IMR-90 (cell line): ENCODE results near the gene VGF. TPM values are rescaled to one million over a fixed set of nuclear protein-coding genes. Genes with fewer than 3 reads are reported as not detected.
A peak's percentile ranks its signal among the peaks of the same experiment; 100 is the strongest.

Experiments used
- ATAC-seq: fragments of 200-7000 bp; cut with Tn5 transposase; 2 replicates; pipeline ENCODE4 v1.9.1; 2020; ENCODE audit warnings: low read depth, mild to moderate bottlenecking, moderate library complexity
- BruUV-seq: library from RNA; stranded (reverse); fragments of 400-500 nt; replicated peaks from 2 replicates; lab custom pipeline; 2021; lab: Mats Ljungman, UMichigan
- CTCF ChIA-PET: fragments of 300-600 bp; formaldehyde crosslinking; extraction: SDS; loops from one replicate; lab custom pipeline; 2021; ENCODE audit warnings: antibody characterized with exemption; lab: Yijun Ruan, JAX
- POLR2A ChIA-PET: fragments of 300-600 bp; sonication (Branson Sonifier 250); formaldehyde crosslinking; loops from one replicate; lab custom pipeline; 2022; ENCODE audit warnings: antibody characterized with exemption; ENCODE audit not compliant: unreplicated experiment; lab: Charles Lee
- DNase-seq: peaks from one replicate; pipeline ENCODE4 v3.0.0; 2013
- H2AFZ ChIP-seq: replicated peaks from 2 replicates; pipeline ENCODE3; 2013; ENCODE audit warnings: low read length, mild to moderate bottlenecking; ENCODE audit not compliant: poor library complexity
- H2AK5ac ChIP-seq: 2 replicates; pipeline ENCODE4 v1.6.1; 2013; ENCODE audit warnings: low read depth, low read length, inconsistent platforms
- H2AK9ac ChIP-seq: replicated peaks from 2 replicates; pipeline ENCODE3; 2013; ENCODE audit warnings: mild to moderate bottlenecking, low read depth, low read length, moderate library complexity; ENCODE audit not compliant: poor library complexity
- H2BK120ac ChIP-seq: 2 replicates; pipeline ENCODE4 v1.6.1; 2013; ENCODE audit warnings: low read depth, low read length, inconsistent platforms
- H2BK15ac ChIP-seq: 3 replicates; pipeline ENCODE4 v1.6.1; 2013; ENCODE audit warnings: low read depth, low read length, inconsistent platforms
- H2BK20ac ChIP-seq: 2 replicates; pipeline ENCODE4 v1.6.1; 2013; ENCODE audit warnings: low read depth, mild to moderate bottlenecking, inconsistent platforms, low read length, moderate library complexity
- H2BK5ac ChIP-seq: 2 replicates; pipeline ENCODE4 v1.6.1; 2013; ENCODE audit warnings: mild to moderate bottlenecking, low read depth, low read length, inconsistent platforms; ENCODE audit not compliant: poor library complexity, severe bottlenecking
- H3K14ac ChIP-seq: replicated peaks from 2 replicates; pipeline ENCODE4 v1.6.1; 2013; ENCODE audit warnings: low read depth, low read length, inconsistent platforms
- H3K18ac ChIP-seq: 2 replicates; pipeline ENCODE4 v1.6.1; 2013; ENCODE audit warnings: low read depth, low read length, control low read depth
- H3K23ac ChIP-seq: 2 replicates; pipeline ENCODE4 v1.6.1; 2013; ENCODE audit warnings: low read depth, low read length, inconsistent platforms
- H3K27ac ChIP-seq: 2 replicates; pipeline ENCODE4 v1.5.1; 2013; ENCODE audit warnings: mild to moderate bottlenecking, control low read depth, low read length; ENCODE audit not compliant: insufficient read depth
- H3K27me3 ChIP-seq: 2 replicates; pipeline ENCODE4 v1.6.1; 2013; ENCODE audit warnings: low read length; ENCODE audit not compliant: control insufficient read depth, insufficient read depth
- H3K36me3 ChIP-seq: 2 replicates; pipeline ENCODE4 v1.6.1; 2013; ENCODE audit warnings: low read length, mixed read lengths; ENCODE audit not compliant: control insufficient read depth, insufficient read depth
- H3K4ac ChIP-seq: 2 replicates; pipeline ENCODE4 v1.6.1; 2013; ENCODE audit warnings: low read depth, low read length, inconsistent platforms
- H3K4me1 ChIP-seq: 2 replicates; pipeline ENCODE4 v1.6.1; 2013; ENCODE audit warnings: low read length, mixed read lengths; ENCODE audit not compliant: control insufficient read depth, insufficient read depth
- H3K4me2 ChIP-seq: 2 replicates; pipeline ENCODE4 v1.6.1; 2013; ENCODE audit warnings: low read depth, mild to moderate bottlenecking, control low read depth, low read length, moderate library complexity
- H3K4me3 ChIP-seq: 2 replicates; pipeline ENCODE4 v1.5.1; 2013; ENCODE audit warnings: low read depth, mild to moderate bottlenecking, control low read depth, low read length, moderate library complexity; ENCODE audit not compliant: insufficient read depth
- H3K56ac ChIP-seq: 2 replicates; pipeline ENCODE4 v1.6.1; 2013; ENCODE audit warnings: low read length, inconsistent platforms; ENCODE audit not compliant: insufficient read depth; ENCODE audit errors: extremely low read depth
- H3K79me1 ChIP-seq, 2 experiments: 2 replicates each; pipeline ENCODE4 v1.6.1; 2013; ENCODE audit warnings: low read length in 2 of 2, inconsistent platforms in 1 of 2, low read depth in 1 of 2
- H3K9ac ChIP-seq: 2 replicates; pipeline ENCODE4 v1.6.1; 2013; ENCODE audit warnings: low read depth, low read length, control low read depth
- H3K9me1 ChIP-seq: 2 replicates; pipeline ENCODE4 v1.6.1; 2013; ENCODE audit warnings: low read length, inconsistent platforms; ENCODE audit not compliant: insufficient read depth
- H3K9me3 ChIP-seq: 2 replicates; pipeline ENCODE4 v1.6.1; 2013; ENCODE audit warnings: low read length; ENCODE audit not compliant: control insufficient read depth, insufficient read depth
- H4K20me1 ChIP-seq: 2 replicates; pipeline ENCODE4 v1.6.1; 2013; ENCODE audit warnings: low read length, inconsistent platforms; ENCODE audit not compliant: insufficient read depth
- H4K5ac ChIP-seq: 2 replicates; pipeline ENCODE4 v1.6.1; 2013; ENCODE audit warnings: mild to moderate bottlenecking, low read depth, low read length, control low read depth
- H4K8ac ChIP-seq, 2 experiments: 2 replicates each; pipeline ENCODE4 v1.6.1; 2013; ENCODE audit warnings: low read depth in 2 of 2, low read length in 2 of 2, control low read depth in 1 of 2, inconsistent platforms in 1 of 2
- H4K91ac ChIP-seq: 2 replicates; pipeline ENCODE4 v1.6.1; 2013; ENCODE audit warnings: low read depth, low read length, inconsistent platforms; ENCODE audit not compliant: insufficient read depth
- CEBPB ChIP-seq: IDR thresholded peaks from 2 replicates; pipeline ENCODE4 v1.6.1; 2012; ENCODE audit warnings: low read depth, low read length, improper control_type of control experiment
- CHD1 ChIP-seq: IDR thresholded peaks from 2 replicates; pipeline ENCODE4 v1.6.1; 2012; ENCODE audit warnings: low read depth, low read length, improper control_type of control experiment
- ELK1 ChIP-seq: fragments of 150-350 bp; IDR thresholded peaks from 2 replicates; pipeline ENCODE4 v1.6.1; 2016; ENCODE audit warnings: low read depth, mild to moderate bottlenecking, low read length, moderate library complexity, borderline replicate concordance
- MAZ ChIP-seq: IDR thresholded peaks from 2 replicates; pipeline ENCODE4 v1.6.1; 2012; ENCODE audit warnings: low read depth, mild to moderate bottlenecking, low read length, improper control_type of control experiment, moderate library complexity, borderline replicate concordance
- MXI1 ChIP-seq: IDR thresholded peaks from 2 replicates; pipeline ENCODE4 v1.6.1; 2012; ENCODE audit warnings: low read depth, mild to moderate bottlenecking, low read length, moderate library complexity, borderline replicate concordance
- NFE2L2 ChIP-seq: fragments of 150-350 bp; IDR thresholded peaks from 2 replicates; pipeline ENCODE4 v1.6.1; 2016; ENCODE audit warnings: low read depth, mild to moderate bottlenecking, low read length
- WGBS, 2 experiments: methylation state at CpG; one replicate each; pipeline versions ENCODE4 v1.1.5 to v1.1.7; 2013; ENCODE audit warnings: missing lambda C conversion rate in 2 of 2; ENCODE audit not compliant: insufficient read length in 1 of 2; ENCODE audit errors: extremely low coverage in 2 of 2; 5-methylcytosine and 5-hydroxymethylcytosine counted together
- dilution Hi-C: fragments of 300-500 bp; cut with HindIII; formaldehyde crosslinking; loops from one replicate; pipeline ENCODE4 v1.14.3; 2018; ENCODE audit warnings: low sequenced_read_pairs; ENCODE audit not compliant: unreplicated experiment
- in situ Hi-C: fragments of 300-500 bp; cut with MboI; formaldehyde crosslinking; loops from 3 replicates; pipeline ENCODE4 v1.14.3; 2019; ENCODE audit warnings: low sequenced_read_pairs, inconsistent platforms, mixed read lengths
- intact Hi-C: fragments of 100-400 bp; cut with micrococcal nuclease; formaldehyde crosslinking; loops from 2 replicates; pipeline ENCODE4 v1.10.0; 2022
- polyA plus RNA-seq, 3 experiments: library from polyadenylated mRNA; depleted of rRNA; stranded (reverse); fragments of >200 nt; gene quantifications; 2 replicates each; pipeline ENCODE4 v1.2.3, GENCODE V29; 2012; ENCODE audit warnings: low replicate concordance in 1 of 3
- total RNA-seq: library from RNA; depleted of rRNA; stranded (reverse); fragments of >200 nt; gene quantifications from 2 replicates; pipeline ENCODE4 v1.2.3, GENCODE V29; 2012

Gene VGF
- total and polyA plus RNA-seq, 2 of the 4 experiments (the other 2 are of a cell fraction), result 0.18 to 0.50 TPM

GRCh38 chr7:101172854-101173751 lies 7.7 kb upstream of the VGF start:
- peak; percentile 63 for ATAC-seq
- WGBS, 2 experiments, result 6% methylated on average over 3 of the region's 53 CpGs; no CpG with 5 or more reads in 1 of the 2 experiments

More at GRCh38 chr7:101172854-101173751, 7.7 kb upstream of the VGF start:
- Histone ChIP-seq H2BK120ac (no peak overlapping the region), H2BK15ac (no peak overlapping the region), H2AK9ac (peak overlapping the region; percentile 55), H4K8ac (no peak overlapping the region), H2AK5ac (no peak overlapping the region; the same call in 1 of the 2 replicates), H3K18ac (no peak overlapping the region), H3K4me2 (peak overlapping the region; percentile 35), H3K14ac (no peak overlapping the region), H3K79me1 (peaks cover 0 to 3% of the 10 kb centered on the region in 2 experiments; a peak in 1 of 4 replicates), H3K9ac (no peak overlapping the region), H4K5ac (no peak overlapping the region), H3K56ac (no peak overlapping the region), H3K36me3 (no peaks in the 10 kb centered on the region), H3K27ac (no peak overlapping the region), H3K4me3 (no peak overlapping the region), H4K20me1 (no peaks in the 10 kb centered on the region; the same call in 1 of the 2 replicates), H2AFZ (peak overlapping the region; percentile 84), H2BK20ac (no peak overlapping the region), H4K91ac (no peak overlapping the region), H3K4me1 (peaks cover 12% of the 10 kb centered on the region), H3K9me3 (peaks cover 4% of the 10 kb centered on the region; the same call in 1 of the 2 replicates), H2BK5ac (no peak overlapping the region), H3K9me1 (peaks cover 8% of the 10 kb centered on the region), H3K27me3 (peaks cover 83% of the 10 kb centered on the region), H3K4ac (no peak overlapping the region), H3K23ac (peak overlapping the region; percentile 64; the same call in 1 of the 2 replicates)
- TF ChIP-seq MAZ (peak; percentile 41; the same call in 1 of the 2 replicates), MXI1 (no peak), ELK1 (no peak), CHD1 (no peak), CEBPB (no peak), NFE2L2 (no peak)
- intact Hi-C loops, result no loop called here
- POLR2A ChIA-PET, result interaction anchor here (0.9 kb wide), 1 partner anchor 8 kb away, joined by 3 read pairs; the partner anchor contains the start of gene VGF
- CTCF ChIA-PET, result interaction anchor here (0.6 kb wide), 1 partner anchor 119 kb away, joined by 3 read pairs; no protein-coding TSS in a partner anchor
- in situ Hi-C loops, result no loop called here
- no TSS peak for BruUV-seq
- peak; percentile 71 for DNase-seq
- dilution Hi-C loops, result no loop called here
